PFSK-1 (cell line): ENCODE measurements around the gene LRRC42.

ENCODE experiments used
- FOXP2 ChIP-seq: optimal IDR thresholded peaks from 2 replicates; pipeline ENCODE3; 2011; ENCODE audit warnings: borderline replicate concordance, control low read depth, inconsistent platforms; ENCODE audit not compliant: insufficient read depth; ENCODE audit errors: extremely low read length, extremely low read depth
- POLR2AphosphoS5 ChIP-seq: IDR thresholded peaks from 2 replicates; pipeline ENCODE4 v1.6.1; 2012; ENCODE audit warnings: low read depth, mild to moderate bottlenecking, control low read depth, low read length, moderate library complexity
- REST ChIP-seq, 2 experiments: IDR thresholded peaks; 2 replicates each; pipeline versions ENCODE4 v1.6.1 to v1.8.0; 2011 to 2012; ENCODE audit warnings: low read depth in 2 of 2, low read length in 2 of 2, control low read depth in 1 of 2, inconsistent platforms in 1 of 2, mild to moderate bottlenecking in 1 of 2, moderate library complexity in 1 of 2; ENCODE audit not compliant: insufficient read depth in 1 of 2
- SIN3A ChIP-seq: IDR thresholded peaks from 2 replicates; pipeline ENCODE4 v1.6.1; 2012; ENCODE audit warnings: mild to moderate bottlenecking, low read length, moderate library complexity, borderline replicate concordance; ENCODE audit not compliant: insufficient read depth
- TAF1 ChIP-seq: IDR thresholded peaks from 2 replicates; pipeline ENCODE4 v1.6.1; 2012; ENCODE audit warnings: low read length, control low read depth, borderline replicate concordance; ENCODE audit not compliant: insufficient read depth

The LRRC42 gene

GRCh38 chr1:53963460-53963859 lies 17.3 kb downstream of the LRRC42 start:
- TF ChIP-seq TAF1 (no peak), FOXP2 (no peak)

GRCh38 chr1:53964109-53964508 lies 18.0 kb downstream of the LRRC42 start:
- no peak for TF ChIP-seq SIN3A
- no peak for TF ChIP-seq POLR2AphosphoS5
- TF ChIP-seq REST (IDR thresholded peaks at IDR 0.05; ENCODE audit: insufficient read depth in 1 of 2, low read depth in 2 of 2, low read length in 2 of 2) = no peak
- no peak for TF ChIP-seq TAF1
- TF ChIP-seq FOXP2 = no peak

GRCh38 chr1:53966794-53967193 lies 20.6 kb downstream of the LRRC42 start:
- TF ChIP-seq SIN3A (no peak), POLR2AphosphoS5 (no peak), TAF1 (no peak), REST (IDR thresholded peaks at IDR 0.05; ENCODE audit: insufficient read depth in 1 of 2, low read depth in 2 of 2, low read length in 2 of 2) (no peak), FOXP2 (no peak)

GRCh38 chr1:53967409-53968124 lies 21.4 kb downstream of the LRRC42 start:
- TF ChIP-seq FOXP2 (no peak), POLR2AphosphoS5 (no peak), REST (IDR thresholded peaks at IDR 0.05; ENCODE audit: insufficient read depth in 1 of 2, low read depth in 2 of 2, low read length in 2 of 2) (no peak), TAF1 (no peak), SIN3A (no peak)

- TF ChIP-seq FOXP2 (no peak), REST (IDR thresholded peaks at IDR 0.05; ENCODE audit: insufficient read depth in 1 of 2, low read depth in 2 of 2, low read length in 2 of 2) (no peak), SIN3A (no peak), TAF1 (no peak), POLR2AphosphoS5 (no peak)
Measured at GRCh38 chr1:53968125-53968513, 22.0 kb downstream of the LRRC42 start.
